SU-DHL-6 (cell line): ENCODE measurements around the gene CHIC2.

Experiments used
- EZH2phosphoT487 ChIP-seq: fragments of 200-600 bp; sonication (generic), shearing (Covaris generic); conservative IDR thresholded peaks from 2 replicates; pipeline ENCODE4 v1.6.1; 2018; ENCODE audit warnings: mild to moderate bottlenecking, antibody characterized with exemption, low read length, moderate library complexity, mixed read lengths
- TF ChIP-seq, protein P1 (sequence below): fragments of 200-600 bp; sonication (generic); IDR thresholded peaks from one replicate; pipeline ENCODE4 v1.5.1; 2017; ENCODE audit warnings: antibody characterized with exemption, mild to moderate bottlenecking, low read length, moderate library complexity; ENCODE audit not compliant: insufficient read depth, poor library complexity, severe bottlenecking

DNA sequence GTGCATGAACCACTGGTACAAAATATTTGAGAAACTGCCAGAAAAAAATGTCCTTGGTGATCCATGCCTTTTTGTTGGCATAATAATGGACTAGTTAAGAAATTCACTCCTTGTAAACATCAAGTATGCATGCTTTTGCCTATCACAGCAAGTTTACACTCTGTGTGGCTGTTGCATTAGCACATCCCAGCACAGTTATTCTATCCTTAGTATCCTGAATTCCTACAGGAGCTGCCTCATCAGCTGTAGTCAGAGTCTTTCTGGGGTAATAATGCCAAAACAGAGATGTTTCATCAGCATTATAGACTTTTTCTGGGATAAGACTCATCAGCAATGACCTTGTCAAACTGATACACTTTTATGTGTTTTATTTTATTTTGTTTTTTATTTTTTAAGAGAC lies 82.8 kb downstream of the CHIC2 start:
- TF ChIP-seq, protein P1, sequence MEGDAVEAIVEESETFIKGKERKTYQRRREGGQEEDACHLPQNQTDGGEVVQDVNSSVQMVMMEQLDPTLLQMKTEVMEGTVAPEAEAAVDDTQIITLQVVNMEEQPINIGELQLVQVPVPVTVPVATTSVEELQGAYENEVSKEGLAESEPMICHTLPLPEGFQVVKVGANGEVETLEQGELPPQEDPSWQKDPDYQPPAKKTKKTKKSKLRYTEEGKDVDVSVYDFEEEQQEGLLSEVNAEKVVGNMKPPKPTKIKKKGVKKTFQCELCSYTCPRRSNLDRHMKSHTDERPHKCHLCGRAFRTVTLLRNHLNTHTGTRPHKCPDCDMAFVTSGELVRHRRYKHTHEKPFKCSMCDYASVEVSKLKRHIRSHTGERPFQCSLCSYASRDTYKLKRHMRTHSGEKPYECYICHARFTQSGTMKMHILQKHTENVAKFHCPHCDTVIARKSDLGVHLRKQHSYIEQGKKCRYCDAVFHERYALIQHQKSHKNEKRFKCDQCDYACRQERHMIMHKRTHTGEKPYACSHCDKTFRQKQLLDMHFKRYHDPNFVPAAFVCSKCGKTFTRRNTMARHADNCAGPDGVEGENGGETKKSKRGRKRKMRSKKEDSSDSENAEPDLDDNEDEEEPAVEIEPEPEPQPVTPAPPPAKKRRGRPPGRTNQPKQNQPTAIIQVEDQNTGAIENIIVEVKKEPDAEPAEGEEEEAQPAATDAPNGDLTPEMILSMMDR, result no peak
- TF ChIP-seq EZH2phosphoT487, result no peak
